Activated CD4-positive, CD25-positive, alpha-beta regulatory T cell (primary cell): Measurements from ENCODE around the gene BCAN.

ENCODE experiments used
- DNase-seq, 4 experiments: peaks; one replicate each; lab custom pipeline; 2025; lab: John Stamatoyannopoulos, UW

Gene BCAN

GRCh38 chr1:156659988-156660751 lies 18.3 kb downstream of the BCAN start:
- DNase-seq, result peak; percentile 78 to 92 (median 86)

GRCh38 chr1:156660752-156661112 lies 18.8 kb downstream of the BCAN start:
- DNase-seq, result no peak

GRCh38 chr1:156662005-156662799 lies 20.3 kb downstream of the BCAN start:
- DNase-seq, result no peak

- no peak for DNase-seq
Observed at GRCh38 chr1:156662800-156663055, 20.8 kb downstream of the BCAN start.

GRCh38 chr1:156663178-156663577 lies 21.3 kb downstream of the BCAN start:
- DNase-seq, result no peak

GRCh38 chr1:156664046-156664766 lies 22.3 kb downstream of the BCAN start:
- no peak for DNase-seq

DNA sequence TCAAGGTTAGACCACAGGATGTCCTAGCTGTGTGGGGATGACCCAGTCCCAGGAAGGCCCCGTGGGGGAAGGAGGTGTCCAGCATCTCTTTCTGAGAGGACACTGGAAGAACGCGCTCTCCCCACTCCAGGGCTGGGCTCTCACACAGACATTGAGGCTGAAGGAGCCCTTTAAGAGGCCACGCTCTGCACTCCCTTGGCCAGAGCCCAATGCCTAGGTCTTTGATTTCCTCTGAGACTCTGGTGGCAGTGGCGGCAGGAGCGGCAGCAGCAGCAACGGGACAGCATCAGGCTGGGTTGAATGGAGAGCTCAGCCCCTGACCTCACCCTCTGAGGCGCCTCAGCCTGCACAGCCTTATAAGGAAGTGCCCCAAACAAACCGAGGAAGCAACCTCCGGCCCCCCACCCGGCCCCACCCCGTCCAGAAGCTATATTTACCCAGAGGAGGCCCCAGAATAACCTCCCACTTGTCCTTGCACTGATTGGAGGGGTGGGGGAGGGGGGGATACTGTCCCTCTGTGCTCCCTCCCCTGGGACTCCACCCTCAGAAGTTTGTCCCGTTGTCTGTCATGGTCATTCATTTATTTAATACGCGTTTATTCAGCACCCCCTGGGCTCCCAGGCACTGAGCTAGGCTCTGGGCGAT lies 23.0 kb downstream of the BCAN start:
- DNase-seq, result no peak

DNA sequence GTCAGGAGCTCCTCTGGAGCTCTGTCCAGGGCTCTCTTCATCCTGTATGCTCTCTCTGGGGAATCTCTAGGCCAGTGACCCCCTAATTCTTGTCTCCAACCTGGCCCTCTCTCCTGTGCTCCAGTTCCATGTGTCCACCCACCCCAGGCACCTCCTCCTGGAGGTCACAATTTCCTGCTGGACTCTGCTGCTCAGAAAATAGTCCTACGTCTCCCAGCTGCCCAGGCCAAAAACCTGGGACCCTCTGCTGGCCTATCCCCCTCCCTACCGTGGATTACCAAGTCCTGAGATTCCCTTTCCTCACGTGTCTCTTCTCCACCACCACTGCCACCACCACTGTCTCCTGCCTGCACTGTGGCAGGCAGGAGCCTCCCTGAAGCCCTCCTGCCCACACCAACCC lies 23.6 kb downstream of the BCAN start:
- DNase-seq, result no peak

GRCh38 chr1:156666862-156667609 lies 25.1 kb downstream of the BCAN start:
- DNase-seq, result no peak

DNA sequence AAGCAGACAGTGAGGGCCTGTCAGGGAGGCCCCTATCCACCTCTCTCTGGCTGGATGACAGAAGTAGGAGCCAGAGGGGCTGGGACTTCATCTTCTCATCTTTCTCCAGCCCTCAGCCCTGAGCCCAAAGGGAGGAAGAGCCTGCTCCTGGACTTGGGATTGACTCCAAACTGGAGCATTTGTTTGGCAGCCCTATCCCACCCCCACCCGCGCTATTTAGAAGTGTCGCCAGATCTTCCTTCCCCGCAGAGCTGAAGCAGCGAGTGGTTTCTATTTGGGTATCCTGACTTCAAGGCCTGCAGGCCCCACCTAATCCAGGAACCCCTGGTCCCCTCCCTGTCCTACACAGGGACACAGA lies 25.7 kb downstream of the BCAN start:
- DNase-seq, result no peak

DNA sequence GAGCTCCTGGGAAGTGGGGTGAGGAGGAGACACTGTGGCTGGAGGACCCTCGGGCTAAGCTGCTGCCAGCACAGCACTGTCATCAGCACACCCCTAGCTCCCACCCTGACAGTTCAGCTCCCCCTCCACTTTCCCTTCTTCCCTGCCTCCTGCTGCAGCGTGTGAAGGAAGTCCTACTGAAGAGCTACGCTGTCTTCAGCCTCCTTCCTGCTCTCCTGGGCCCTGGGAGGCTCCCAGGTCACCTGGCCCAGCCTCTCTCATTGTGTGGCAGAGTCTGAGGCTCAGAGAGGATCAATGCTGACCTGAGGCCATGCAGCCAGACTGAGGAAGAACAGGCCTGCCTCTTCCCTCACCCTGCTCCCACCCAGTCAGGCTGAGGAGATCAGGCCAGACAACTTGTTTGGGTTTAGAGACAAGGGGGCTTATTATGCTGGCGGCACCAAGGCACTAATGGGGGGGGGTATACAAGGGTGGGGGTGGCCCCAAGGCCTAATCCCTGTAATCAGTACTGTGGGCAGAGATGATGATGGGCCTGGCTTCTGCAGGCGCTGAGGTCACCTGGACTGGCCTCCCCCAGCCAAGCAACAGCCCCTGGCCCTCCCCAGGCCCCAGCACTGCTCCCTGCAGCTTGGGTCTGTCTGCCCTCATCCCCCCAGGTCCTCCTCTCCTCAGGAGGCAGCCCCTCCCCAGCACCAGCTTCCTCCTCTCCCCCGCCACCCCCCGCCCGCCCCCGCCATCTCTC lies 26.2 kb downstream of the BCAN start:
- DNase-seq, result no peak

GRCh38 chr1:156668801-156669637 lies 27.1 kb downstream of the BCAN start:
- DNase-seq, result no peak

DNA sequence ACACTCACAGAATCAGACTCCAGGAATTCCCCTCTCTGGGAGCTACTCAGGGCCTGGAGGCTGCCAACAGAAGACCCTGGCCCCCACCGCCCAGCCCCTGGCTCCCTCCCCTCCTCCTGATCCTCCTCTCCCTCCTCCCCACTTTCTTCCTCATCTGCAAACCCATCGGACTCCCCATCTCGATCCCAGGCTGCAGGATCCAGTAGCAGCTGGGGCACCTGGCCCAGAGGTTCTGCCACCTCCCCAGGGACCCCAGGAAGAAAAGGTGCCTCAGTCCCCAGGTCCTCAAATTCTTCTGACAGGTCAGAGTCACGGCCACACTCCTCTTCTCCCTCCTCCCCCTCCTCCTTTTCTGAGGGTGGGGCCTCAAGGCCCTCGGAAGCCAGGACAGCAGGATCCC lies 27.9 kb downstream of the BCAN start:
- no peak for DNase-seq

DNA sequence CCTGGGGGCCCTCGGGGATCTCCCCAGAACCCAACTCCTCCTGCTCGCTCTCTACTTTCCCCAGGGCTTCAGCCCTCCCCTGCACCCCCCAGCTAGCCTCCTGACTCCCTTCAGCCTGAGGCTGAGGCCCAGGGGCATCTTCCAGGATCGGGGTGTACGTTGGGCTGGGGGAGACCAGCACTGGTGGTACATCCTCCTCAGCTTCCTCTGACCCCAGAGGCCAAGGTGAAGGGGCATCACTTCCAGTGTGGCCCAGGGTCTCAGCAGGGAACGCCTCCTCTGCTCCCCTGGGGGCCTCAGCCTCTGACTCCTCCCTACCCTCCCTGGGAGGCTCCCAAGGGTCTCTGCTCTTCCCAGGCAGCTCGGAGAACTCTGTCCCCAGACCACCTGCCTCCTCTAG lies 28.4 kb downstream of the BCAN start:
- no peak for DNase-seq

- DNase-seq, result no peak
Observed at GRCh38 chr1:156670791-156671190, 28.9 kb downstream of the BCAN start.

GRCh38 chr1:156671804-156672203 lies 29.9 kb downstream of the BCAN start:
- DNase-seq, result no peak

DNA sequence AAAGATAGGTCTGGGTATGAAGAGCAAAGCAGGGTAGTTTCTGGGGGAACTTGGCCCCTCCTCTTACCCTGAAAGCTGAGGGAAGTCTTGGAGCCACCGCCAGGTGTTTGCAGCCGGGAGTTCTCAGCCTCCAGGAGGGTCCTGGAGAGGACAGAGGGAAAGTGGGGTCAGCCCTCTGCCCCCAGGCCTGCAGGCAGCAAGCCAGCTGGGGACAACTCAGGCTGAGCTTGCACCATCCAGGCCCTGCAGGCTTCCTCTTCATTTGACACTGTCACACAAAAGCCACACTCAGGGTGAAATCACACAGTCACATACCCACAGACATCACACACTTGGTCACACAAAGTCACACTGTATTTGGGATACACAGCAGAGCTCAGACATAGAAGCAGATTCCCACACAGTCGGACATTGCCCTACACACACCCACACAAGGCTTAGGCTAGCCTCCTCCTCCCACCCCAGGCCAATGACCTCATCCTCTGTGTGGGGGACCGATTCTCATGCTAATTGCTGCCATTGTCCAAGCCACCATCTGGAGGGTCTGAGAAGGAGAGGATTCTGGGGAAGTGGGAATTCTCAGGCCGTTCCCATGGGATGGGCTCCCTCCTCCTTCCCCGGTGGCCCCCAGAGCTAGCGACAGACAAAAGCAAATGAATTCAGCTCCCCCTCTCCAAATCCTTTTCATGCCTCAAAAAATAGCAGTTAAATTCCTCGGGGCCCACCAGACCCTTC lies 31.6 kb downstream of the BCAN start:
- no peak for DNase-seq

DNA sequence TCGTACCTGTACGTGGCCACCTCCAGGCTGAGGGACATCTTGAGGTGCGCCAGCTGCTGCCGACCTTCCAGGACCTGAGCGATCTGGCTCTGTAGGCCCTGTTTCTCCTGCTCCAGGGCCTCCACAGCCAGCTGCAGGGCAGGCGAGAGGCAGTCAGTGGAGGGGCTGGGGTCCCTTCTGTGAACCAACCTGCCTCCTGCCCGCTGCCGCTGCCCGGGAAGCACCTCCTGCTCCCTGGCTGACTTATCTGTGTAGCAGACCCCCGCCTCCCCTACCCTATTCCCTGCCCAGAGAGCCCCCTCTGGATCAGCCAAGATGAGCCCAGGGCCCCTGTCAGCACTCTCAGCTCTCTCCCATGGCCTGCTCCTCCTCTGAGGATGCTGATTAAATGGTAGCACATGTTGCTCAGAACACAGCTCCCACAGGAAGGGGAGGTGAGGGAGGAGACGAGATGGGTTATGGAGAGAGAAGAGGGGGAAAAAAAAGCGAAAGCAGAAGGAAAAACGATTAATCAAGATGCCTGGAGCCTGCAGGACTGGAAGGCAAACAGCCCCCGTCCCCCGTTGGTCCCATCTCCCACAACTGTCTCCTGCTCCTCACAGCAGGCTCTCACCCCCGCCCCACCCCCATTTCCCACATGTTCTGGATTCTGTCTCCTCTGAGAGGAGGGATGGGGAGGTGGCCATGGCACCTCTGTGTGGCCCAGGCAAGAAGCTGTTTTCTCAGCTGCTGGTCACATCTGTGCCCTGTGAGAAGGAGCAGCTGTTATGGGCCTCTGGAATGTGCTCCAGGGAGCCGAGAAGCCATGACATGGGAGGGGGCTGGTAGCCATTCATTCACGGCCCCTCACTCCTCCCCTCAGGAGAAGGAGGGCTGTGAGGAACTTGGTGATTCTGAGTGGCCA lies 33.5 kb downstream of the BCAN start:
- no peak for DNase-seq
